Ovary (tissue), 3 donors: ENCODE results near the gene GRM3.

Experiments
- CTCF ChIP-seq, 3 donors: fragments of 450-650 bp in 2 of 3; fragments of 200-600 bp in 1 of 3; IDR thresholded peaks; one replicate each; pipeline versions ENCODE4 v1.5.1 to v1.8.0; 2016 to 2022; ENCODE audit warnings: antibody characterized with exemption in 3 of 3, mild to moderate bottlenecking in 1 of 3
- POLR2A ChIP-seq: fragments of 450-650 bp; IDR thresholded peaks from one replicate; pipeline ENCODE4 v1.6.1; 2017; ENCODE audit warnings: antibody characterized with exemption, mild to moderate bottlenecking, moderate library complexity
- donor health status: DM: no; HTN: no; CAD: no.

- no peak for TF ChIP-seq POLR2A
- no peak for TF ChIP-seq CTCF (IDR thresholded peaks at IDR 0.05)
Observed at GRCh38 chr7:86745013-86745745, 101.5 kb downstream of the GRM3 start.
